PC-9 (cell line): ENCODE measurements around the gene CHFR. TPM values are rescaled to one million over a fixed set of nuclear protein-coding genes. Genes with fewer than 3 reads are reported as not detected.
"Not testable (repeated sequence)": the region's sequence is repeated elsewhere in the genome, so short reads cannot be mapped to it uniquely, and the experiment has no call there.

ENCODE experiments used
- BruUV-seq: library from RNA; stranded (reverse); fragments of 400-500 nt; replicated peaks from 2 replicates; lab custom pipeline; 2021; lab: Mats Ljungman, UMichigan
- CTCF ChIA-PET: fragments of 300-600 bp; sonication (Branson Sonifier 250); formaldehyde crosslinking; loops from one replicate; lab custom pipeline; 2022; ENCODE audit warnings: antibody characterized with exemption; lab: Charles Lee
- POLR2A ChIA-PET: fragments of 300-600 bp; sonication (Branson Sonifier 250); formaldehyde crosslinking; loops from one replicate; lab custom pipeline; 2022; ENCODE audit warnings: antibody characterized with exemption; ENCODE audit not compliant: unreplicated experiment; lab: Charles Lee
- DNase-seq, 2 experiments: peaks; one replicate each; pipeline versions ENCODE4 v3.0.0 to v3.0.0-alpha.2; 2015 to 2022; ENCODE audit warnings: mixed read lengths in 1 of 2
- H2AFZ ChIP-seq: fragments of 200-600 bp; sonication (generic); 2 replicates; pipeline ENCODE4 v1.8.1; 2017; ENCODE audit warnings: antibody characterized with exemption
- H3F3A ChIP-seq: fragments of 200-600 bp; sonication (generic); 2 replicates; pipeline ENCODE4 v1.8.1; 2017; ENCODE audit warnings: antibody characterized with exemption, mild to moderate bottlenecking, low read depth; ENCODE audit not compliant: insufficient read depth
- H3K27ac ChIP-seq: fragments of 200-600 bp; sonication (generic); 2 replicates; pipeline ENCODE4 v1.6.1; 2016; ENCODE audit warnings: mixed run types
- H3K27me3 ChIP-seq: fragments of 200-600 bp; sonication (generic); 2 replicates; pipeline ENCODE4 v1.6.1; 2016; ENCODE audit warnings: low read depth, mixed run types; ENCODE audit not compliant: insufficient read depth
- H3K36me3 ChIP-seq: fragments of 200-600 bp; sonication (generic); 2 replicates; pipeline ENCODE4 v1.6.1; 2016; ENCODE audit warnings: low read depth, mixed run types
- H3K4me1 ChIP-seq: fragments of 200-600 bp; sonication (generic); replicated peaks from 2 replicates; pipeline ENCODE4 v1.6.1; 2016; ENCODE audit warnings: mixed run types; ENCODE audit not compliant: insufficient read depth
- H3K4me2 ChIP-seq: fragments of 200-600 bp; sonication (generic); 2 replicates; pipeline ENCODE4 v1.6.1; 2017; ENCODE audit warnings: mixed run types
- H3K4me3 ChIP-seq: fragments of 200-600 bp; sonication (generic); 2 replicates; pipeline ENCODE4 v1.6.1; 2016; ENCODE audit warnings: mixed run types
- H3K79me2 ChIP-seq: fragments of 200-600 bp; sonication (generic); 2 replicates; pipeline ENCODE4 v1.6.1; 2017; ENCODE audit warnings: low read depth, mixed run types
- H3K9me2 ChIP-seq: fragments of 200-600 bp; sonication (generic); 2 replicates; pipeline ENCODE4 v1.8.1; 2017; ENCODE audit warnings: mild to moderate bottlenecking; ENCODE audit not compliant: insufficient read depth
- H3K9me3 ChIP-seq: fragments of 200-600 bp; sonication (generic); 2 replicates; pipeline ENCODE4 v1.8.1; 2016; ENCODE audit warnings: low read depth; ENCODE audit not compliant: insufficient read depth
- H4K20me1 ChIP-seq: fragments of 200-600 bp; sonication (generic); 2 replicates; pipeline ENCODE4 v1.8.1; 2017; ENCODE audit not compliant: insufficient read depth
- EZH2 ChIP-seq: fragments of 200-600 bp; sonication (generic); IDR thresholded peaks from 2 replicates; pipeline ENCODE4 v1.8.0; 2017; ENCODE audit warnings: antibody characterized with exemption, low read depth
- intact Hi-C: fragments of 100-400 bp; cut with micrococcal nuclease; formaldehyde crosslinking; loops from one replicate; pipeline ENCODE4 v1.10.0; 2022; ENCODE audit not compliant: unreplicated experiment
- total RNA-seq: library from RNA; stranded (reverse); gene quantifications from 2 replicates; pipeline ENCODE4 v1.2.3, GENCODE V29; 2021
- TF ChIP-seq, protein P1 (sequence below): fragments of 200-600 bp; sonication (generic); conservative IDR thresholded peaks from 2 replicates; pipeline ENCODE4 v1.6.1; 2017; ENCODE audit warnings: mixed run types, antibody characterized with exemption, mild to moderate bottlenecking, moderate library complexity

The CHFR gene
- total RNA-seq, 1 experiment from 2014 or later: 17.8 TPM

- Histone ChIP-seq H3K27ac (no peak overlapping the region), H4K20me1 (no peaks in the 10 kb centered on the region; the same call in 1 of the 2 replicates), H3K4me3 (no peak overlapping the region), H3K9me3 (no peaks in the 10 kb centered on the region), H2AFZ (no peak overlapping the region), H3K36me3 (no peaks in the 10 kb centered on the region), H3F3A (0 out of 2 replicates have a peak, but pooled peaks cover 3% of the 10 kb centered on the region), H3K4me1 (no peaks in the 10 kb centered on the region), H3K9me2 (no peaks in the 10 kb centered on the region), H3K79me2 (no peaks in the 10 kb centered on the region), H3K4me2 (no peak overlapping the region), H3K27me3 (no peaks in the 10 kb centered on the region)
- CTCF ChIA-PET: no interaction called here
- intact Hi-C loops: no loop called here
- TF ChIP-seq EZH2: no peak
- TF ChIP-seq, protein P1, sequence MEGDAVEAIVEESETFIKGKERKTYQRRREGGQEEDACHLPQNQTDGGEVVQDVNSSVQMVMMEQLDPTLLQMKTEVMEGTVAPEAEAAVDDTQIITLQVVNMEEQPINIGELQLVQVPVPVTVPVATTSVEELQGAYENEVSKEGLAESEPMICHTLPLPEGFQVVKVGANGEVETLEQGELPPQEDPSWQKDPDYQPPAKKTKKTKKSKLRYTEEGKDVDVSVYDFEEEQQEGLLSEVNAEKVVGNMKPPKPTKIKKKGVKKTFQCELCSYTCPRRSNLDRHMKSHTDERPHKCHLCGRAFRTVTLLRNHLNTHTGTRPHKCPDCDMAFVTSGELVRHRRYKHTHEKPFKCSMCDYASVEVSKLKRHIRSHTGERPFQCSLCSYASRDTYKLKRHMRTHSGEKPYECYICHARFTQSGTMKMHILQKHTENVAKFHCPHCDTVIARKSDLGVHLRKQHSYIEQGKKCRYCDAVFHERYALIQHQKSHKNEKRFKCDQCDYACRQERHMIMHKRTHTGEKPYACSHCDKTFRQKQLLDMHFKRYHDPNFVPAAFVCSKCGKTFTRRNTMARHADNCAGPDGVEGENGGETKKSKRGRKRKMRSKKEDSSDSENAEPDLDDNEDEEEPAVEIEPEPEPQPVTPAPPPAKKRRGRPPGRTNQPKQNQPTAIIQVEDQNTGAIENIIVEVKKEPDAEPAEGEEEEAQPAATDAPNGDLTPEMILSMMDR: no peak
- no peak for DNase-seq
- POLR2A ChIA-PET: no interaction called here
- no TSS peak for BruUV-seq
Measured at GRCh38 chr12:132812631-132813305, 74.6 kb downstream of the CHFR start.

DNA sequence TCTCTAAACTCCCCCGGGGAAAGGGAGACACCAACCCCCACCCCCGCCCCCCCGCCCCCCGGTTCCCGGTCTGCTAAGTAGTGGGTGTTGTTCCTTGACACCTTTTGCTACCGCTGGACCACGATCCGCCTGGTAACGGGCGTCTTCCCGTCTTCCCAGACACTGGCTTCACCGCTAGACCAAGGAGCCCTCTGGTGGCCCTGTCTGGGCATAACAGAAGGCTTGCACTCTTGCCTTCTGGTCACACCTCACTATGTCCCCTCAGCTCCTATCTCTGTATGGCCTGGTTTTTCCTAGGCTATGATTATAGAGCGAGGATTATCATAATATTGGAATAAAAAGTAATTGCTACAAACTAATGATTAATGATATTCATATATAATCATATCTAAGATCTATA is 78.0 kb downstream of the CHFR start:
- H3K27me3 ChIP-seq, CTCF ChIA-PET, intact Hi-C loops, H3K36me3 ChIP-seq, H3K27ac ChIP-seq, H2AFZ ChIP-seq, H3K4me3 ChIP-seq, H3K4me1 ChIP-seq, H3K79me2 ChIP-seq, H3K9me2 ChIP-seq, H3K9me3 ChIP-seq, BruUV-seq, H3K4me2 ChIP-seq, H3F3A ChIP-seq: not testable (repeated sequence)
- H4K20me1 ChIP-seq: peaks cover 19% of the 10 kb centered on the region
- peak in 1 of 2 experiments; percentile 9 for DNase-seq
- TF ChIP-seq, protein P1: peak; percentile 51
- POLR2A ChIA-PET: interaction anchor here (0.6 kb wide), 1 partner anchor 211 kb away, joined by 6 read pairs; no protein-coding TSS in a partner anchor

- H3K27me3 ChIP-seq: no peaks in the 10 kb centered on the region
- no TSS peak for BruUV-seq
- H3K27ac ChIP-seq: no peak overlapping the region
- H2AFZ ChIP-seq: no peak overlapping the region
- intact Hi-C loops: no loop called here
- no peaks in the 10 kb centered on the region for H3K9me2 ChIP-seq
- no peaks in the 10 kb centered on the region for H3K4me1 ChIP-seq
- no peak overlapping the region for H3K4me2 ChIP-seq
- ChIA-PET CTCF (no interaction called here), POLR2A (no interaction called here)
- TF ChIP-seq EZH2: no peak
- TF ChIP-seq, protein P1: no peak
- DNase-seq: no peak
- H3K79me2 ChIP-seq: 0 out of 2 replicates have a peak, but pooled peaks cover 3% of the 10 kb centered on the region
- no peak overlapping the region for H3K4me3 ChIP-seq
- 0 out of 2 replicates have a peak, but pooled peaks cover 3% of the 10 kb centered on the region for H3F3A ChIP-seq
- no peaks in the 10 kb centered on the region for H3K9me3 ChIP-seq
- H4K20me1 ChIP-seq: peaks cover 19% of the 10 kb centered on the region
- H3K36me3 ChIP-seq: peaks cover 10% of the 10 kb centered on the region; the same call in 1 of the 2 replicates
Measured at GRCh38 chr12:132807295-132808092, 79.9 kb downstream of the CHFR start.
